ENCODE data around the gene PRKCQ.

The PRKCQ gene

DNA sequence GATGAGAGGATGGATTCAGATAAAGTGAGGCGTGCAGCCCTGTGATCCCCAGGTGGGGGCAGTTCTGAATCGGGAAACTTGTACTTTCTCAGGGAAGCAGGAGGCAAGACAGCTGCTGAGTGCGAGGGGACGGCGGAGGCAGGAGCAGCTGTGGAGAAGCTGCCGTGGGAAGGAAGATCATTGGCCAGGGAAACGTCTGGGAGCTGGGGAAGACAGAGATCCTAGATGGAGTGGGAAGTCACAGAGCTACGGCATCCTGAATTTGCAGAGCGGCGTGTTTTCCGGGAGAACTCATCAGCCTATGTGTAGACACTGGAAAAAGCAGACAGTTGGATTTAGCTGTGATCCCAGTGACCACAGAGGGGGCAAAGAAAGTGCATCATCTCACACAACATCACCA lies 9.2 kb downstream of the PRKCQ start:
- Mint-ChIP-seq H3K27me3 (peaks cover 8% of the 10 kb centered on the region in 2 donors), H3K4me3 (no peak overlapping the region), H3K36me3 (no peaks in the 10 kb centered on the region), H3K9me3 (no peaks in the 10 kb centered on the region), H3K4me1 (peaks cover 0 to 2% of the 10 kb centered on the region in 2 donors), H3K27ac (no peak overlapping the region)
- DNase-seq (no peak), ATAC-seq (replicated peaks) (no peak)

DNA sequence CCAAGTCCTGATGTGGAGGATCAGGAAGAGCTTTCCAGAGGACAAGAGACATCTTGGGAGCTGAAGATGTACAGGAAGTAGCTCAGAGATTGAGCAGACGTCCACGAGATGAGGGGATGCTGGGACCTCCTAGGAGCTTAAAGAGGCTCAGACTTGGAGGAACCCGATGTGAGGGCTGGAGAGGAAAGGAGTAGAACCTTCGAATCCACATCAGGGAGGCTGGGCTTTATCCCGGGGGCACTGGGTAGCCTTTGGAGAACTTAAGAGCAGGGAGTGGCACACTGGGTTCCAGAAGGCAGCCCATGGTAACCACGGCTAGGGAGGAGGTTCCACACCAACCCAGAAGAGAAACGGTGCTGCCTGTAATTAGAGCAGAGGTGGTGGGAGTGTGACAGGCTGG lies 10.8 kb downstream of the PRKCQ start:
- Mint-ChIP-seq H3K27ac (no peak overlapping the region), H3K4me1 (no peaks in the 10 kb centered on the region), H3K27me3 (peaks cover 8% of the 10 kb centered on the region in 2 donors)

DNA sequence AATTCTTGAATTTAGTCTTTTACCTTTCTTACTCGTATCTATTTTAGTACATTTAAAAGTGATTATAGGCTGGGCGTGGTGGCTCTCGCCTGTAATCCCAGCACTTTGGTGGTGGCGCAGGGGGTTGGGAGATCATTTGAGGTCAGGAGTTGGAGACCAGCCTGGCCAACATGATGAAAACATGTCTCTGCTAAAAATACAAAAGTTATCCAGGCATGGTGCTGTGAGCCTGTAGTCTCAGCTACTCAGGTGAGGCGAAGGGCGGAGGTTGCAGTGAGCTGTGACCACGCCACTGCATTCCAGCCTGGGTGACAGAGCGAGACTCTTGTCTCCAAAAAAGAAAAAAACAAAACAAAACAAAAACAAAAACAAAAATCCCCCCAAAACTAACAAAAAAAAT lies 12.2 kb downstream of the PRKCQ start:
- ATAC-seq (replicated peaks) (no peak), DNase-seq (no peak)
- Mint-ChIP-seq H3K4me3 (no peak overlapping the region), H3K36me3 (no peaks in the 10 kb centered on the region), H3K27ac (no peak overlapping the region), H3K27me3 (peaks cover 15% of the 10 kb centered on the region in 2 donors), H3K4me1 (peaks cover 0 to 6% of the 10 kb centered on the region in 2 donors), H3K9me3 (no peaks in the 10 kb centered on the region)

More for the DNA sequence above, 10.8 kb downstream of the PRKCQ start:
- no peak for ATAC-seq (replicated peaks)
- no peak for DNase-seq
- Mint-ChIP-seq H3K9me3 (no peaks in the 10 kb centered on the region), H3K4me3 (no peak overlapping the region), H3K36me3 (no peaks in the 10 kb centered on the region)

DNA sequence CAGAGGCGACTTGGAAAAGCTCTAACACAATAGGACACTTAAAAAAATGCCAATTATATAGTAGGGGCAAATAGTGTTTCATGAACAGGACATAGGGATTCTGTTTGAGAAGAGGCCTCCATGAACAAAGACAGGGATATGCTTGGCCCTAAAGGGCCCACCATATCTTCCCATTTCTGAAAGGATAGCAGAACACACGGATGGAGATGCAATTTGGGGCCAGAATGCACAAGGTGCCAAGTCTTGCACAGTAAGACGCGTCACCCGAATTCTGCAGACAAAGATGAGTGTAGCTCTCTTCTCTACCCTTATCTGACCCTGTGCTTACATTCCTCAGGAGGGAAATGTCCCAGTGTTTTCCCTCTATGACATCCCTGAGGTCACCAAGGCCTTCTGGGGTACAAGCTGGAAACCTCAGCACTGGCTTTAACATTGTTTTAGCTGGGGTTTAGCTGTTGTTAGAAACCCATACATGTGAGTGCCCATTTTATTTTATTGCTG lies 12.8 kb downstream of the PRKCQ start:
- Mint-ChIP-seq H3K9me3 (no peaks in the 10 kb centered on the region), H3K4me1 (peaks cover 1 to 6% of the 10 kb centered on the region in 2 donors), H3K36me3 (no peaks in the 10 kb centered on the region), H3K27me3 (peaks cover 17% of the 10 kb centered on the region in 2 donors), H3K4me3 (no peak overlapping the region), H3K27ac (no peak overlapping the region)
- DNase-seq: no peak
- no peak for ATAC-seq (replicated peaks)

DNA sequence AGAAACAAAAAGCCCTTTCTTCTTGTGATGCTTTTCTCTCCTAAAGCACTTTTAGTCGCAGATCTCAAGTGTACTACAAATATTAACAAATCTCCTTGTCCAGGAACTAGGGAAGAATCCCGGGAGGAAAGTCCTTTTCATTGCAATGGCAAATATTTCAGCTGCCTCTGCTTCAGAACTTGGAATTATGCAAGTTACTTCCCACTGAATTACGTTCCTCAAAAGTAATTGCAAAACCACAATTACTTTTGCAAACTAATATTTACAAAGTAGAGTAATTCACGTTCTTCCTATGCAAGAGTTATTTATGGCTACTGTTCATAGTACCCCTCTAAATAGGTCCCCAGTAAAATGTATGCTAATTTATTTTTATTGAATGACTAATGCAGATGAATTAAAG lies 14.5 kb downstream of the PRKCQ start:
- no peaks in the 10 kb centered on the region for H3K36me3 Mint-ChIP-seq
- H3K9me3 Mint-ChIP-seq: no peaks in the 10 kb centered on the region
- H3K27ac Mint-ChIP-seq: no peak overlapping the region
- peaks cover 21 to 23% of the 10 kb centered on the region in 2 donors for H3K27me3 Mint-ChIP-seq
- no peak for DNase-seq
- peaks cover 3 to 6% of the 10 kb centered on the region in 2 donors for H3K4me1 Mint-ChIP-seq
- ATAC-seq (replicated peaks): no peak
- no peak overlapping the region for H3K4me3 Mint-ChIP-seq

DNA sequence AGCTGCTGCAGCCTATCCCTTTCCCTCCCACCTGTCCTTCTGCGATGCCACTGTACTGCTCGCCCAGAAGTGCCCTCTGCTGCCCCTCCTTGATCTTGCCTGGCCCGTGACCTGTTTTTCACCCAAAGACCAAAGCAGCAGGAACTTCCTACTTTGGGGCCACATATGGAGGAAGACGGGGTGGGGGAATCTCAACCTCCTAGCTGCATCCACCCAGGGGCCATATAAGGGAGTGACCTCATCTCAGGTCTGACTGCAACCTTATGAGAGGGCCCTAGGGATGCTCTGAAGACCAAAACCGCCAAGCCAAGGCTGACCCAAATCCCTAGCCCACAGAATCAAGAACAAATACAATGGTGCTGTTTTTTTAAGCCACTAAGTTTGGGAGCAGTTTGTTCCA lies 15.7 kb downstream of the PRKCQ start:
- peaks cover 3 to 6% of the 10 kb centered on the region in 2 donors for H3K4me1 Mint-ChIP-seq
- no peak overlapping the region for H3K27ac Mint-ChIP-seq
- ATAC-seq (replicated peaks) (no peak), DNase-seq (no peak)
- H3K4me3 Mint-ChIP-seq: no peak overlapping the region
- peaks cover 15 to 16% of the 10 kb centered on the region in 2 donors for H3K27me3 Mint-ChIP-seq
- no peaks in the 10 kb centered on the region for H3K9me3 Mint-ChIP-seq
- H3K36me3 Mint-ChIP-seq: no peaks in the 10 kb centered on the region

DNA sequence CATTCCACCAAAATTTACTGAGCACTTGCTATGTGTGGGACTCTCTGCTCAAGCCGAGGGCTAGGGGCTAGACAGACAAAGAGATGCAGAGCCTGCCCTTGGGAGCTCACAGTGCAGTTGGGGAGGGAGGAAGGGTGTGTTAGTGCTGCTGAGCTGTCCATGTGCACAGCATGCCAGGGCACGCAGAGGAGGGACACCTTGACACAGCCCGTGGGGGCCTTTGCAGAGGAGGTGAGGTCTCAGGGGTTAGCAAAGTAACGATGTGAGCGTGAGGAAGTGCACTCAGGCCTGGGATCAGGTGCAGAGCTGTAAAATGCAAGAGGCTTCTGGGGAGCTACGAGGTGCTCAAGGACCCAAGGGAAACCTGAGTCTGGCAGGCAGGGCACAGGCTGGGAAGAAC lies 16.3 kb downstream of the PRKCQ start:
- no peak overlapping the region for H3K4me3 Mint-ChIP-seq
- peaks cover 12 to 16% of the 10 kb centered on the region in 2 donors for H3K27me3 Mint-ChIP-seq
- peaks cover 3 to 6% of the 10 kb centered on the region in 2 donors for H3K4me1 Mint-ChIP-seq
- no peak overlapping the region for H3K27ac Mint-ChIP-seq
- H3K36me3 Mint-ChIP-seq: no peaks in the 10 kb centered on the region
- ATAC-seq (replicated peaks): no peak
- DNase-seq: no peak
- H3K9me3 Mint-ChIP-seq: no peaks in the 10 kb centered on the region

DNA sequence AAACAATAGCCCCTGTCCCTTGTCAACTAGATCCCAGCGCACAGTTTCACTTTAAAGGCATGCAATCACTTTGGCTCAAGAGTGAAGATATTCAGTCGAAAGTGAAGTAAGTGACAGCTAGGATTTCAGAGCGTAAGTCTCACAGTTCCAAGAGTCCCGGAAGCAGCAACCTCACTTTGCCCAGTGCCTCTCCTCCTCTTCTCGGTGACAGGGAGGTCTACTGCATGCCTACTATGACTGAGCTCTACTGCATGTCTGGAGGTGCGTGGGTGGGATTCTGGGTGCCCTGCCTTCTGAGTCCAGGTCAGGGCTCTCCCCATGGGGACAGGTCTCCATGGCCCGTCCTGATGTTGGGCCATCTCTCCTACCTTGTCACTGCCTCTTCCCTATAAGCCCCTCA lies 17.0 kb downstream of the PRKCQ start:
- H3K9me3 Mint-ChIP-seq: no peaks in the 10 kb centered on the region
- peak in 1 of 2 donors; percentile 36 for ATAC-seq (replicated peaks)
- no peak overlapping the region for H3K4me3 Mint-ChIP-seq
- peaks cover 12 to 16% of the 10 kb centered on the region in 2 donors for H3K27me3 Mint-ChIP-seq
- no peak for DNase-seq
- no peaks in the 10 kb centered on the region for H3K36me3 Mint-ChIP-seq
- no peak overlapping the region for H3K27ac Mint-ChIP-seq
- peaks cover 3 to 6% of the 10 kb centered on the region in 2 donors for H3K4me1 Mint-ChIP-seq

DNA sequence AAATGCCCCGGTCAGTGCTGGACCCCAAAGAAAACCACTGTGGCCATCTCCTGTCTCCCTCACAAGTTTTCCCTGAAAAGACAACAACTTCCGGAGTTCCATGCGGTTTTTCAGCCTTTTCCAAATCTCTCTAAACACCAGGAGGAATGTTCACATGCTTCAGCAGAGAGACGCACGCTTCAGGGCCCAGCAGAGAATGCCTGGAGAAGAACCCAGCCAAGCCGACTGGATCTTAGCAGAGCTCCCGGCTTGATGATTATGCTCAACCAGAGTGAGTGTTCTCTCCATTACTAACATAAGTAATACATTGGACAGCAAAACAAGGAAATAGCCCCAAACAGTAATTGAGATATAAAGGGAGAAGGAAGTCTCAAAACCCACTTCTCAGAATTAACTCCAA lies 17.9 kb downstream of the PRKCQ start:
- Mint-ChIP-seq H3K27me3 (peaks cover 12 to 20% of the 10 kb centered on the region in 2 donors), H3K27ac (no peak overlapping the region), H3K9me3 (no peaks in the 10 kb centered on the region), H3K4me1 (peaks cover 3 to 6% of the 10 kb centered on the region in 2 donors), H3K36me3 (no peaks in the 10 kb centered on the region), H3K4me3 (no peak overlapping the region)
- no peak for ATAC-seq (replicated peaks)
- no peak for DNase-seq

DNA sequence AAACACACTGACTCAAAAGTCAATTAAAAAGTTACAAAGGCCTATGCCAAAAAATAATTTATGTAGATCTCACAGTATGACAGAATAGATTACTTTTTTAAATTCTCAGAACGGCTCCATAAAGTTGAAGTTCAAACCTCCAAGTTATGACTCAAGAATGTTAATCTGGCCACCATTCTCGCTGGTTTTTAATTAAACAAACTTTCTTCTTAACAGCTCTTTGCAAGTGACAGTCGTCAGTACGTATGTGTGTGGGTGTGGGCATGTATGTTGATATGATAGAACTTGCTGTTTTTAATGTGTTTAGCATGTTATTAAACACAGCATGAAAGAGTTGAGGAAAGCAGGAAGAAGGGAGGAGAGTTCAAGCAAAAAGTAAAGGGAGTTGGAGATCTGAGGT lies 18.5 kb downstream of the PRKCQ start:
- no peaks in the 10 kb centered on the region for H3K9me3 Mint-ChIP-seq
- H3K4me1 Mint-ChIP-seq: peaks cover 3 to 6% of the 10 kb centered on the region in 2 donors
- no peak for DNase-seq
- H3K36me3 Mint-ChIP-seq: no peaks in the 10 kb centered on the region
- H3K27me3 Mint-ChIP-seq: peaks cover 12 to 23% of the 10 kb centered on the region in 2 donors
- no peak for ATAC-seq (replicated peaks)
- no peak overlapping the region for H3K27ac Mint-ChIP-seq
- no peak overlapping the region for H3K4me3 Mint-ChIP-seq

DNA sequence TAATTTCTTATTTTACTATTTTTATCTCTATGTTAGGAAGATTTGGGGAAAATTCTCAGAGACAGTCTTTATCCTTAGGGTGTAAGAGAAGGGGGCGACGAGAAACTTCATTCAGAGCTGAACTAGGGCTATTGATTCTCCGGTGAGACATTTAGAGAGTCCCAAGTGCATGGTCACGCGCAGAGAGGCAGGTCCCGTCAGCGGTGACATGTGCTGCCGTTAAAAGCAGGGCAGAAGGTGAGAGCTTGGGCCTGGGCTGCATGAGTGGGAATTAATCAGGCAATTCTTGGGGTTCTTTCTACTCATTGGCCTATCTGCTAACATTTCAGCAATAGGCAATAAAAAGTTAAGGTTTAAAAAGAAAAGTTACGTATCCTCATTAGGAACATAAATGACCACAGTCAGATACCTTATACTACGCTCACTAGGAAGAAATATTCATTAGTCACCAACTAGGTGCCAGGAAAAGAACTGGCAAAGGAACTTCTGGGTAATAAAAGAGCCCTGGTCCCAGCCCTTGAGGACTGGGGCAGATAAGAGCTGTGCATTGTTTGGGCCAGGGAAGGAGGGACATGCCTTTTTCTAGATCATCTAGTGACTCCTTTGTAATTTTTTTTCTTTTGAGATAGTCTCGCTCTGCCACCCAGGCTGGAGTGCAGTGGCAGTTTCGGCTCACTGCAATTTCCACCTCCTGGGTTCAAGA lies 21.2 kb downstream of the PRKCQ start:
- Mint-ChIP-seq H3K36me3 (no peaks in the 10 kb centered on the region), H3K4me1 (peaks cover 3 to 6% of the 10 kb centered on the region in 2 donors), H3K4me3 (no peak overlapping the region), H3K9me3 (no peaks in the 10 kb centered on the region), H3K27ac (no peak overlapping the region), H3K27me3 (peaks cover 12 to 23% of the 10 kb centered on the region in 2 donors)
- ATAC-seq (replicated peaks) (no peak), DNase-seq (no peak)

DNA sequence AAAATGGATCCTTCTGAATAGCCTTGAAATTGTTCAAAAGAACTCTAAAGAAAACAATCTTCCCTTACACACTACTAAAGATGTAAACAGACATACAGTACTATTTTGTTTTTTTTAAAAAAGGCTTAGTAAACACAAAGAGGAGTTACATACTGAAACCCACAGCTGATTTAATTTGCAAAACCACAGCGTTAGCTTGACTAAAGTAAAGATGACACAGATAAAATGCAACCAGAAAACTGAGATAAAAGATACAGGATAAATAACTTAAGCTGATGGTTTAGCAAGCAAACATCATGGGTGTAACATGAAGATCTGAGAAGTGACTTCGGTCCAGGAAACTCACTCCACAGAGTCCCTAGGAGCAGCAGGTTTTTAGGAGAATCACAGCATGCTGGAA lies 21.8 kb downstream of the PRKCQ start:
- no peak for DNase-seq
- Mint-ChIP-seq H3K4me1 (peaks cover 3 to 4% of the 10 kb centered on the region in 2 donors), H3K27me3 (peaks cover 8 to 20% of the 10 kb centered on the region in 2 donors), H3K27ac (no peak overlapping the region), H3K36me3 (no peaks in the 10 kb centered on the region), H3K4me3 (no peak overlapping the region), H3K9me3 (no peaks in the 10 kb centered on the region)
- no peak for ATAC-seq (replicated peaks)

DNA sequence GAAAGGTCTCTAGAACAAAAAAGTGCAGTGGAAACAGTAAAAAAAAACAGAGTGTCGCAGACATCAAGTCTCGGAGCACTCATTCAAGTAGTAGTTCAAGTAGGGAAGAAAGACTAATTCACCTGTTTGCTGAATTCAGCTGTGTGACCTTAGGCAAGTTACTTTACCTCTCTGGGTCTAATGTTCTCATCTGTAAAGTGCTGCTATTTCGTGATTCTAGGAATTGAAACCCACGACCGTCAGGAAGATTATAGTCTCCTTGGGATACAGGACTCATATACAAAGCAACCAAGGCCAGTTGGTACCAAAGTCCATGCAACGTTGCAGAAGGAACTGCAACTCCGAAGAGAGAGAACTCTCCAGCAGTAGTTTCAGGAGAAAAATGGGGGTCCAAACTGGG lies 26.1 kb downstream of the PRKCQ start:
- H3K4me3 Mint-ChIP-seq: no peak overlapping the region
- no peaks in the 10 kb centered on the region for H3K36me3 Mint-ChIP-seq
- no peaks in the 10 kb centered on the region for H3K4me1 Mint-ChIP-seq
- ATAC-seq (replicated peaks) (no peak), DNase-seq (no peak)
- no peaks in the 10 kb centered on the region for H3K9me3 Mint-ChIP-seq
- no peak overlapping the region for H3K27ac Mint-ChIP-seq
- H3K27me3 Mint-ChIP-seq: peaks cover 0 to 15% of the 10 kb centered on the region in 2 donors

DNA sequence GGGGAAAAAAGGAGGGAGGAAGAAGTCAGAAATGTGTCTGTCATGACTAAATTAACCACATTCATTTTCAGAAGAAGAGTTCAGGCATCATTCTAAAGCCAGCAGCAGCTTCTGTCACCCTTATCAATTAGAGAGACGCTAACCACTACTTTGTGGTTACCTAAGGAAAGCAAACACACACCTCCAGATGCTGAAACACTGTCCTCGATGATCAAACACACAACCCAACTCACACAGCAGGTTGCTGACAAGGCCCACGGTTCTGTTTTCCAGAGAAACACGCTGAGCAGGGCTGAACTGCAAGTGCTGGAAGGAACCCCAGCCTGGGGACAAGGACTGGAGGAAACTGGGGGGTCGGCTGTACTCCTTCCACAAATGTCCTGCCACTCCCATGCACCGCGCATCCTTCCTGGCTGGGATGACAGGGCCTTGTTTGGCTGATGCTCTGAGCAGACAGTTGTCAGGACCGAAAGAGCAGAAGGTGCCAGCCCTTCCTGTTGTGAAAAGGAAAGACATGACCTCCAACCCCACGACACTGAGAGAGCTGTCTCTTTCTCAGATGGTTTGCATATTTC lies 36.6 kb downstream of the PRKCQ start:
- no peaks in the 10 kb centered on the region for H3K9me3 Mint-ChIP-seq
- peak overlapping the region; percentile 90 for H3K27ac Mint-ChIP-seq
- H3K4me1 Mint-ChIP-seq: peaks cover 11 to 16% of the 10 kb centered on the region in 2 donors
- H3K27me3 Mint-ChIP-seq: peaks cover 4 to 7% of the 10 kb centered on the region in 2 donors
- ATAC-seq (replicated peaks) (peak; percentile 76 to 78), DNase-seq (no peak)
- H3K4me3 Mint-ChIP-seq: peak overlapping the region; percentile 82
- H3K36me3 Mint-ChIP-seq: no peaks in the 10 kb centered on the region

DNA sequence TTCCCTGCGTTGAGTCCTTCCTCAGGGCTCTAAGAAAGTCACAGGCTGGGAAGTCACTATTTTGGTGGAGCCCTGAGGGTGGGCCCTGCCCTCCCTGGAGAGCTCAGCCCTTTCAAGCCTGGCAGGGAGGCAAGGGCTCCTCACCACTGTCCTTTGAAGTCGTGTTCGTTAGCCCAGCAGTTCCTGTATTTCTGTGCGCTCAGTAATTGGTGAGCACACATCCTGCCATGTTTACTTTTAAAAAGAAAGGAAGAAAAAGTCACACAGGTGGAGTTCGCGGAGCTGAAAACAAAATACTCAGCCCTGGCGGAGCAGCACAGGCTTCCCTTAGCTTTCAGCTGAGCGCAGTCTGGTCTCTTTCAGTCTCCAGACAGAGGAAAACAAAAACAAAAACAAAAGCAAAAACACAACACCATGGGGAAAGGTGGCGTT lies 37.1 kb downstream of the PRKCQ start:
- Mint-ChIP-seq H3K9me3 (no peaks in the 10 kb centered on the region), H3K4me1 (peaks cover 11 to 16% of the 10 kb centered on the region in 2 donors)

More for the DNA sequence above, 37.1 kb downstream of the PRKCQ start:
- DNase-seq (no peak), ATAC-seq (replicated peaks) (peak; percentile 74 to 78)
- Mint-ChIP-seq H3K4me3 (peak overlapping the region; percentile 82), H3K27me3 (peaks cover 4 to 7% of the 10 kb centered on the region in 2 donors), H3K36me3 (no peaks in the 10 kb centered on the region), H3K27ac (peak overlapping the region; percentile 90)

Data from stimulated activated naive B cell treated with anti-CD40 and anti-IgM and Interleukin-4, amounts not matched to agents 10 μg/mL and 1 μg/mL and 100 μg/mL, for 72 hours (primary cell).